T-helper 2 cell treated with Interferon-gamma antibody and Interleukin-4, amounts not matched to agents 100 ng/mL and 5 ng/mL, for 36 hours (primary cell): Measurements from ENCODE around the gene TAP2. TPM values are rescaled to one million over a fixed set of nuclear protein-coding genes. Genes with fewer than 3 reads are reported as not detected.
"Not testable (repeated sequence)": the region's sequence is repeated elsewhere in the genome, so short reads cannot be mapped to it uniquely, and the experiment has no call there.

Source experiments
- intact Hi-C: fragments of 100-400 bp; cut with micrococcal nuclease; formaldehyde crosslinking; loops from one replicate; pipeline ENCODE4 v1.15.1; 2023
- total RNA-seq: library from RNA; stranded (reverse); gene quantifications from 2 replicates; pipeline ENCODE4 v1.2.3, GENCODE V29; 2022

The TAP2 gene
- total RNA-seq, 1 donor from 2014 or later: 207 TPM

DNA sequence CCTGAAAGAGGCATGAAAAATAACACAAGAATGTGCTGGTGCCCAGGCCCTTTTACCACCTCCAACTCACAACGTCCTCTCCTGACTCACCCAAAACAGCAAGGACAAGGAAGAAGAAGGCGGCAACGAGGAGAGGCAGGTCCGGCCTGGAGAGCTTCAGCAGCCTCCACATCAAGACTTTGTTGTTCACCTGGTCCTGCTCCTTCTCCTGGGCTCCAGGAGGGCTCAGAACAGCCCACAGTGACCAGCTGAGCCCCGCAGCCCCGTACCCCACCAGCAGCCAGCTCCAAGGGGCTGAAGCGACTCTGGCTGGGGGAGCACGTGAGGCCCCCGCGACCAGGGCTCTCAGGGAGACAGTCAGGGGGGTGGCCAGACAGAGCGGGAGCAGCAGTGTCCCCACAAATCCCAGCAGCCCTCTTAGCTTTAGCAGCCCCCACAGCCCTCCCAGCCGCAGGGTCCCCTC is 857 bp downstream of the TAP2 start:
- intact Hi-C loops: loop anchor here (1.0 kb wide), 2 partner anchors 17 to 31 kb away; partner anchors contain the start of gene PSMB9

DNA sequence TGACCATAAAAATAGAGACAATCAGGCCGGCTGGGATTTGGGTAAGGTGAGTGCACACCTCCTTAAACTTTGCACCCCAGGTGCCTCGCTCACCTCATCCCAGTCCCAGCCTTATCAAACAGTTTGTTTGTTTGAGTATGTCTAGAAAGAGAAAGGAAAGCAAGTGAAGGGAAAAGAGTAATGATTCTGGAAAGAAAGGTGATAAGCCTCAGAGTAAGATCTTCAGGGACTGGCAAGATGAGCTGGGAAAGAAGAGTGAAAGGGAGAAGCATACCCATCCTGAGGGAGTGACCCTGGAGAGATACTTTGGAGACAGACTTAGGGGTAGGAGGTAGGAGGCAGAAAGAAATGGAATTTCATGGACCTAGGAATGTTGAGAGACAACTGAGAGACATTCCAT is 1.7 kb downstream of the TAP2 start:
- intact Hi-C loops: no loop called here

DNA sequence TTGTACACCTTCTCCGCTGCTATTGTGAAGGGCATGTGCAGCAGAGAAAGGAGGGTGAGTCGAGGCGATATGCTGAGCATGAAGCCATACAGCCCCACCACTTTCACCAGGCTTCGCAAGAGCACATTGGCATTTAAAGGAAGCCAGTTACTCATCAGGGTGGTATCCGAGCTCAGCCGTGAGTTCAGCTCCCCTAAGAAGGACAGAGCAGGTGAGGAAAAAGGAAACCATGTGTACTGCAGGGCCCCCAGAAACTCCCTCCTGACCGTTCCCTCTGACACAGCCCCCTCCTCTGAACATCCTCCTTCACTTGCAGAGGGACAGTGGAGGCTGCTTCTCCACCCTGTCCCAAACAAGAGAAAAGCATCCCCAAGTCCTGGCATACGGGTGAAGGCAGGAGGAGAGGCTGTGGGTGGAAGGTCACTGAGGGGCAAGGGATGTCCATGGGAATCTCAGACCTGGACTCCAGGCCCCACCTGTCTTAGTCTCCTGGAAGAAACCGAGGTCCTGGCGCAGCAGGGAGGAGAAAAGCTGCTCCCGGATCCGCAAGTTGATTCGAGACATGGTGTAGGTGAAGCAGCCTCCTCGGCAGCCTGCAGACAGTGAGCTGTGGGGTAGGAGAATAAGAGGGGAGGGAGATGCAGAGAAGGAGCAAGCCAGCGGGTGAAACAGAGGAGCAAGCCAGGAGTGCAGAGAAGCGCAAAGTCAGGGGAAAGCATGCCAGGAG is 3.2 kb downstream of the TAP2 start:
- intact Hi-C loops: no loop called here

DNA sequence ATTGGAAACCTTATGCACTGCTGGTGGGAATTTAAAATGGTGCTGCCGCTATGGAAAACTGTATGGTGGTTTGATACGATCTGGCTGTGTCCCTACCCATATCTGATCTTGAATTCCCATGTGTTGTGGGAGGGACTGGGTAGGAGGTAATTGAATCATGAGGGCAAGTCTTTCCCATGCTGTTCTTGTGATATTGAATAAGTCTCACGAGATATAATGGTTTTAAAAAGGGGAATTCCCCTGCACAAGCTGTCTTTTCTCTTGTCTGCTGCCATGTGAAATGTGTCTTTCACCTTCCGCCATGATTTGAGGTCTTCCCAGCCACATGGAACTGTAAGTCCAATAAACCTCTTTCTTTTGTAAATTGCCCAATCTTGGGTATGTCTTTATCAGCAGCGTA is 4.9 kb downstream of the TAP2 start:
- intact Hi-C loops: no loop called here

DNA sequence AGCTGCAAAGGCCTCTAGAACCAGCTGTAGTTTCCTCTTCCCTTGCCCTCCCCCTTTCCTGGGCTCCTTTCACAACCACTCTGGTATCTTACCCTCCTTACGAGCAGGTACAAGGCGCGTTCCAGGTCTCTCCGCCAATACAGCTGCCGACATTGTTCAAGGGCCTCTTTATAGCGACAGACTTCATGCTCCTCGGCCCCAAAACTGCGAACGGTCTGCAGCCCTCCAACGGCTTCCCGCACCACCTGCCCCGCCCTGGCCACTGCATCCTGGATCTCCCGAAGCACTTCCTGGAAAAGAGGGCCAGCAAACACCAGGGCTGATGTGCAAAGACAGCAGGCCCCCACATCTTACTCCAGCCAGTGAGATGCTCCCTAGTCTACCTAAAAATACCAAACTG is 6.0 kb downstream of the TAP2 start:
- intact Hi-C loops: no loop called here

DNA sequence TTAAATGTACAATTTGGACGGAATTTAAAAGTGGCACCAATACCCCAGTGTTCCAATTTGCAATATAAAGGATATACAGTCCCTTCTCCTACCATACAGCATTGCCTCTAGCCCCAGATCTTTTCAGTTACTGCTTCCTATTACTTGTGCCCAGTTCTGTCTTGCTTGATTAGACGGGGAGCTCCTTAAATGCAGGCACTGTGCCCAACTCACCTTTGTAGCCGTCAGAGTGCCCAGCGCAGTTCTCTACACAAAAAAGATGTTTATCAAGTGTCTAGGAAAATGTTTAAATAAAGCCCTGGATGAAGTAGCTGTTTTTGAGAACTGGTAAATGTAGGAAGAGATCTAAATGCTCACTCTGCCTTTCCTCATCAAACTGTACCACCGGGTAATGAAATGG is 7.6 kb downstream of the TAP2 start:
- intact Hi-C loops: no loop called here

DNA sequence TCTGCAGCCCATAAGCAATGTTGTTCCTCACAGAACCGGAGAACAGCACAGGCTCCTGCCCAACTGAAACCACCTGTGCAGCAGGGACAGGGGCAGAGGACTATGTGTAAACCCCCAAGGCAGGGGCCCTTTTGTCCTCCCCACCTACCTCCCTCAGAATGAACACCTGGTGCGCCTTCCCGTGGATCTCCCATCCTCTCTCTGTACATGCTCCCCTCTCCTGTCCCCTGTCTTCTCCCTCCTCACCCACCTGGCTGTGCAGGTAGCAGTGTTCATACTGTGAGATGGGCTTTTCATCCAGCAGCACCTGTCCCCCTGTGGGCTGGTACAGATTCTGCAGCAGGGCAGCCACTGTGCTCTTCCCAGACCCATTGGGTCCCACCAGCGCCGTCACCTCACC is 8.5 kb downstream of the TAP2 start:
- intact Hi-C loops: no loop called here

DNA sequence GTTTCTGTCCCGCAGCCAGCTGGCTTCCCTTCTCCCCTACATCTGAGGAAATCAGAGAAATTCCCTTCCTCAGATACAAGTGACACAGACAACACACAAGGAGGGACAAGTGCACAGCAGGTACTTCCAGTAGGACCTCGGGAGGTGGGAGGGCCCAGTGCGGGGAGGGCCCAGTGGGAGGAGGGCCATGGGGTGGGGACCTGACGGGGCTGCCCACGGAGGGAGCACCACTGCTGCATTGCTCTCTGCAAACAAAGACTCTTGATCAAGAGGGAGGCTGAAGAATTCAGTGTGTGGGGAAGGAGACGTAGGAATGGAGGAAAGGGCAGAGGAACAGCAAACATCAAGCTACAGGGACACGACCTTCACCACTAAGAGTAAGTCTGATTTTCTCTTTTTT is 9.0 kb downstream of the TAP2 start:
- intact Hi-C loops: loop anchor here (5.0 kb wide), 1 partner anchor 38 kb away; no protein-coding TSS in a partner anchor

DNA sequence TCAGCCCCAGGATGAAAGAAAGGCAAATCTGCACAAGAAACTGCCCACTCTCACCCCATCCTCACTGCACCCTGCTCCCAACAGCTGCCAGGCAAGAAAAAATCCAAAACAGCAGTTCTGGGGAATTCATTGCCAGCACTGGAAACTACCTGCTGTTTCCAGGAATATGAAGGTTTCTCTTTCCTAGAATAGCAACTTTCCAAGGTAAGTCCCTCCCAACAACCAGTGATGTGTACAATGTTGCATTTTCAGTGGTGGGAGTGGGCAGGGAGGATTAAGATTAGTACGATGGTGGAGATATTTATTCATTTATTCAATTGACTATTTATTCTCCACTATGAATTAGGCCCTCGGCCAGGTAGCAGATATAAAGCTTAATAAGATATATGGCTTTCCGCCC is 11.5 kb downstream of the TAP2 start:
- intact Hi-C loops: loop anchor here (5.0 kb wide), 1 partner anchor 40 kb away; no protein-coding TSS in a partner anchor

DNA sequence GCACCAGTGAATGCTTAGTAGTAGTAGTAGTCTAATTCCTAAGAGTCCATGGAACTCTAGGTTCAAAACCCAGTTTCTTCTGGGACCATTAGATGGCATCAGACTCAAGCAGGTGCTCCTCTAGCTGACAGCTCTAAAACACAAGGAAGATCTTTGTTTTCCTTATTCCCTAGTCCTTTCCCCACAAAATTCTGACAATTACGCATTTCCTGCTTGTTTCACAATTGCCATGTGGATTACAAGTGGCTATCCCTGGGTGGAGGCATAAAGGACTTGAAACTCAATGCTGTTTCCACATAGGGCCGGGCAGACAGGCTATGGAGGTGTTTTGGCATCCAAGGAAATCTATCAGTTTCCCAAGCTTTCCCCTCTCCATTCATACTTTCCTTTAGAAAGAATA is 12.6 kb downstream of the TAP2 start:
- intact Hi-C loops: loop anchor here (5.0 kb wide), 1 partner anchor 41 kb away; no protein-coding TSS in a partner anchor

DNA sequence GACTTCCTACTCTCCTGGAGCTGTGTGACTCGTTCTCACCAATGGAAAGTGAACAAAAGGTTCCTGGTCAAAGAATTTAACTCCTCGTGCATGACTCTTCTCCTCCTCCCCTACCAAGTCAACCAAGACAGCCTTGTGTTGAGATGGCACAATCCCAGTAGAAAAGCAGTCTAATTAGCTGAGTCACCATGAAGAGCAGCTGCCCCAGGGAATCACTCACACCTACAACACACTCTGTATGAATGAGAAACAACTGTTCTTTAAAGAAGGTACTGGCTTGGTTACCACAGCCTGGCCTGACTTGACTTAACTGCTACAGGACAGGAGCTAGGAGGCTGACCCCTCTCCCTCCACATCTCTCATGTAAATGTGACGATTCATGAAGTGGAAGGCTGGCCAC is 18.8 kb downstream of the TAP2 start:
- intact Hi-C loops: no loop called here

DNA sequence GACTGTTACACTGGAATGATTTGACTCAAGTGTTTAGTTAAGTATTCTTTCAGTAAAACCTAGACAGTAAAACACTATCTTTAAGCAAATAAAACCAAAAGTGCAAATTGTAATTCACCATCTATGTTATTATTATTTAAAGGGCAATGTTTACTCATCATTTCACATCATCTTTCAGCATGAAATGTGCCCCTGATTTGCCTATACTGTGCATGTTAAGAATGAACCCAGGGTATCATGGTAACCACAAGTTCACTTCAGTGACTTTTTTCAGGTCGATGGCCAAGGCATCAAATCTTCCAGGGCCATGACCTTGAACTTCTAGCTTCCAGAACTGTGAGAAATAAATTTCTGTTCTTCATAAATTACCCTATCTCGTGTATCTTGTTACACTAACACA is 19.7 kb downstream of the TAP2 start:
- intact Hi-C loops: no loop called here

DNA sequence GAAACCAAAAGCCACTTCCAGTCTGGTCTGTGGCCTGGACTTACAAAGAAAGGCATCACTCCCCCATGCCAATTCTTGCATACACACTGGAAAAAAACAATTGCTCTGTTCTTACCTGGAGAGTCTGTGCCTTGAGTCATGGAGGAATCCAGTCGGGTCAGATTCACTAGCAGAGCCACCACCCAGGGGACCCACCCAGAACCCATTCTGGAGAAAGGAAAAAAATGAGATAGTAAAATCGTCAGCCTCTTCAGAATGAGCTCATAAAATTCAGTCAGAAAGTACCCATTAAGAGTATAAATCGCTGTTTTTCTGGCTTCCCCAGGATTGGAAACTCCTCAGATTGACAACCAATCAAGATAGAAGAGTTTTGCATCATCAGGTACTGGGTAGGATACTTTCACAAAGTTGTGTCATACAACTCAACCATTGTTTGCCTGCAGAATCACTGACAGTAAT is 21.8 kb downstream of the TAP2 start, which contains the start of gene HLA-DOB:
TSS of gene HLA-DOB (minus strand) at position 257 of the 459 bp plus-strand sequence. CDS start at position 206, 51 bp downstream.
- intact Hi-C loops: no loop called here

DNA sequence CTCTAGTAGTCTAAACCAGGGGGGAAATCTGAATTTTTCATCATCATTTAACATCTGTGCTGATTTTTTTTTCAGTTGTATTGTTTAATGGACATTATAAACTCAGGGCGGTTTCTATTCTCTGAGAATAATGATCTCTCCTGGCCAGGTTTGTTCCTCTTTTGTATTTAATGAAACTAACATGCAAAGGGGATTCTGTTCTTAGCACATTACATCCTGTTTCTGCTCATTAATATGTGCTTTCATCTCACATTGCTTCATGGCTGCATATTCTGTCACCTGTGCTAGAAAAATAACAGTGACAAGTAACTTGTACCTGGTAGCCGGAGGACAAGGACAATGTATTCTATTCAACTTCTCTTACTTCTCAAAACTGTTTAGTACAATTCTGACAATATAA is 22.5 kb downstream of the TAP2 start:
- intact Hi-C loops: no loop called here

DNA sequence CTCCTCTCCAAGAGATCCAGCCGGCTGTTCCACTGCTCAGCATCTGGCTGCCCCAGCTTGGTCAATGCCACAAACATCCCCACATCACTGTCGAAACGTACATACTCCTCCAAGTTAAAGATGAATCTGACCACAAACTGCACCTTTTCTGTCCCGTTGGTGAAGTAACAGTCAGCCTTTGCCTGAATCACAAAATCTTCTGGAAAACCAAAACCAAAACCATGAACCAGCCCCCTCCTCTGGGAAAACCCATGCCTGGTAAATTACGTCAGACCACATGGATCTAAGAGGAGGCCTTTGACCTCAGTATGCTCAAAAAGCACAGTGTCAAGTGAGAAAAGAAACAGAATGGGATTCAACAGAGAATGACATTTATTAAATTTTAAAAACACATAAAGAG is 23.4 kb downstream of the TAP2 start:
- intact Hi-C loops: no loop called here

DNA sequence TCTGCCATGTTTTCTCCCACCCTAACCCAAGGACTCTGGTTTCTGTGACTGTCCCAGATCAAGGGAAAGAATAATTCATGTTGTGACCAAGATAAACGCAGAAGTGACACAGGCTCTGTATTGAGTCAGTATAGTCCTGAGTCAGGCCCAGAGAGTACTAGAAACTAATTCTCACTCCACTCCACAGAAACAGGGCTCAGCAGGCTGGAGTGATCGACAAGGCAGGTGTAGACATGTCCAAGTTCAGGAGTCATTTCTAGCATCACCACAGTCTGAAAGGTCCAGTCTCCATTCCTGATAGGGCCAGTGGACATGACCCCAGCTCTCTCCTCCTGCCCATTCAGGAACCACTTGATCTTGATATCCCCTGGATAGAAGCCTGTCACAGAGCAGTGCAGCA is 24.4 kb downstream of the TAP2 start:
- intact Hi-C loops: no loop called here

DNA sequence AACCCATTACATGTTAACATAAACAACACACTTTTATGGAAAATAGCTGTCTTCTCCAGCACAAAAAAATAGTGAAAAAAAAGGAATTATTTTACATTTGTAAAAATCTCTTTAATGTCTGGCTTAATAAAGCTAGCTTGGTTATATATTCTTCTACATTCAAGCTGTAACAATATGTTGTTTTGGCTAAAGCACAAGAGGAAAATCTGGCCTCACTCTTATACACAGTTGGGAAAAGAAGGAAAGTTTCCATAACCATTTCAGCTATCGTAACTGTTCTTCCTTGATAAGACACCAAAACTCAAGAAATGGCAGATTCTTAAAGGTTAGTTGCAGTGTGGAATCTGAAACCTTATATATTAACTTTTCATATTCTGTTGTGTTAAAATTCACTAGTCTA is 29.4 kb downstream of the TAP2 start:
- intact Hi-C loops: no loop called here

DNA sequence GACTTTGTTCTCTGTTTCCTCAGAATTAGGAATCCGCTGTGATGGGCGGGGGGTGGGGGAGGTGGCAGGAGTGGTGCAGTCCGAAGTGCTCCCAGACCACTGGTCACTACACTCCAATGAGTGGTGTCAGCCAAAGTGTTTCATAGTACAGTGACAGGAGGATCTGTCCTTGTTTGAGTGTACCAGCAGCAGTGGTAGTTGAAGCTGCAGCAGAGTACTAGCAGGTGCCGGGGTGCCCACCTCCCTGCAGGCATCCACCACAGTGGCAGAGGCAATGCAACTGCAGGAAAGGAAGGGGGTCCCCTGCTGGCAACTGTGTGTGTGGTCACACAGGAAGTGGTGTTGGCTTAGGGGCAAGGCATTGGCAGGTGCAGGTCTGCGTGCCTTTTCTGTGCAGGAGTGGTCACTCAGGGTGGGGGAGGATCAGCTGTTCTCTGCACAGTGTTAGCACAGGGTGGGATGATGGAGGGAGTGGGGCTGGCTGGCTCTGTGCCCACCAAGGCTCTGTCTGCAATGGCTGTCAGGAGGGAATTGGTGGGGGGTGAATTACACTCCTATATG is 31.4 kb downstream of the TAP2 start:
- intact Hi-C loops: no loop called here

DNA sequence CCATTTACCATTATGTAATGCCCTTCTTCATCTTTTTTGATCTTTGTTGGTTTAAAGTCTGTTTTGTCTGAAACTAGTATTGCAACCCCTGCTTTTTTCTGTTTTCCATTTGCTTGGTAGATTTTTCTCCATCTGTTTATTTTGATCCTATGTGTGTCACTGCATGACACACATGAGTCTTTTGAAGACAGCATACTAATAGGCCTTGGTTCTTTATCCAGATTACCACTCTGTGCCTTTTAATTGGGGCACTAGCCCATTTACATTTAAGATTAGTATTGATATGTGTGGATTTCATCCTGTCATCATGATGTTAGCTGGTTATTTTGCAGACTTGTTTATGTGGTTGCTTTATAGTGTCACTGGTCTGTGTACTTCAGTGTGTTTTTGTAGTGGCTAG is 33.1 kb downstream of the TAP2 start:
- intact Hi-C loops: not testable (repeated sequence)

DNA sequence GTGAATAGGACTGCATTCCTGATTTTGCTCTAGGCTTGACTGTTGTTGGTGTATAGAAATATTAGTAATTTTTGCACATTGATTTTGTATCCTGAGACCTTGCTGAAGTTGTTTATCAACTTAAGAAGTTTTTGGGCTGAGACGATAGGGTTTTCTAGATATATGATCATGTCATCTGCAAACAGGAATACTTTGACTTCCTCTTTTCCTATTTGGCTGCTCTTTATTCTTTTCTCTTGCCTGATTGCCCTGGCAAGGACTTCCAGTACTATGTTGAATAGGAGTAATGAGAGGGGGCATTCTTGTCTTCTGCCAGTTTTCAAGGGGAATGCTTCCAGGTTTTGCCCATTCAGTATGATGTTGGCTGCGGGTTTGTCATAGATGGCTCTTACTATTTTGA is 35.1 kb downstream of the TAP2 start:
- intact Hi-C loops: no loop called here

DNA sequence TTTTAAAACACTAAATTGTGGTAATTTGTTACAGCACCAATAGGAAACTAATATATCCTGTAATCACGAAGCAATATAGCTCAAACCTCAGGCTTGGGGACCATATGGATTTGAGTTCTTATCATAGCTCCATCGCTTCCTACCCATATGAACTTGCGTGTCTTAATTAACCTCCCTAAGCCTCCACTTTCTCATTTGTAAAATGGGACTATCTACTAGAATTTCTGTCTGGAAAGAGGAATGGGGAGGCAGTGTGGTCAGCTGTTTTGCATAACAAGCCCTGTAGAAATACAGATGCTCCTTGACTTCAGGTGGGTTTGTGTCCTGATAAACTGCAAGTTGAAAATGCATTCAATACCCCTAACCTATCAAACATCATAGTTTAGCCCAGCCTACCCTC is 38.8 kb downstream of the TAP2 start:
- intact Hi-C loops: loop anchor here (5.0 to 10.0 kb wide), 3 partner anchors 75 to 552 kb away; no protein-coding TSS in a partner anchor

DNA sequence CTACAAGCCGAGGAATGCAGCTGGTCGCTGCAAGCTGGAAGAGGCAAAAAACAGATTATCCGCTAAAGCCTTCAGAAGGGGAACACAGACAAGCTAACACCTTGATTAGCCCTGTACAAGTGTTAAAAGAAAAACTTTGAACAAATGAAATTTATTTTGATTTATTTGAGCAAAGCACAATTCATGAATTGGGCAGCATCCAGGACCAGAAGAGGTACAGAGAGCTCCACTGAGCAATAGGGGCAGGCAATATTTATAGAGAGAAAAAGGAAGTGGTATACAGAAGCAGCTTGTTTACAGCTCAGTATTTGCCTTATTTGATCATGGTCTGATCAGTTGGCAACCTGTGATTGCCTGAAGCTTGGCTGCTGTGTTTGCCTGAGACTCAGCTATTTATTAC is 39.4 kb downstream of the TAP2 start:
- intact Hi-C loops: loop anchor here (5.0 to 10.0 kb wide), 3 partner anchors 74 to 552 kb away; no protein-coding TSS in a partner anchor
